HepG2 (cell line): ENCODE data around the gene HYAL2. TPM values are rescaled to one million over a fixed set of nuclear protein-coding genes. Genes with fewer than 3 reads are reported as not detected.

Experiments used
- GFI1 ChIP-seq: sonication (generic); formaldehyde crosslinking; IDR thresholded peaks from 2 replicates; pipeline ENCODE4 v1.5.0; 2020; ENCODE audit warnings: missing genetic modification reagents, mild to moderate bottlenecking, borderline replicate concordance
- IKZF1 ChIP-seq: fragments of 450-650 bp; IDR thresholded peaks from 2 replicates; pipeline ENCODE4 v1.7.1; 2016
- JDP2 ChIP-seq: sonication (generic); formaldehyde crosslinking; IDR thresholded peaks from 2 replicates; pipeline ENCODE4 v1.8.1; 2022; ENCODE audit warnings: missing genetic modification reagents, borderline replicate concordance
- NKX3-1 ChIP-seq: sonication (generic); formaldehyde crosslinking; IDR thresholded peaks from 2 replicates; pipeline ENCODE4 v1.5.0; 2020; ENCODE audit warnings: missing genetic modification reagents
- PPARG ChIP-seq: conservative IDR thresholded peaks from 2 replicates; pipeline ENCODE4 v1.6.1; 2016; ENCODE audit warnings: missing biosample characterization, missing genetic modification reagents
- RELA ChIP-seq: sonication (generic); formaldehyde crosslinking; IDR thresholded peaks from 2 replicates; pipeline ENCODE4 v1.4.0; 2020; ENCODE audit warnings: missing genetic modification reagents
- RXRB ChIP-seq: IDR thresholded peaks from 2 replicates; pipeline ENCODE4 v1.6.1; 2016; ENCODE audit warnings: borderline replicate concordance, missing genetic modification reagents, missing compliant biosample characterization
- ZBTB1 ChIP-seq: sonication (generic); formaldehyde crosslinking; IDR thresholded peaks from 2 replicates; pipeline ENCODE4 v1.4.0; 2020; ENCODE audit warnings: missing genetic modification reagents, borderline replicate concordance
- ZNF17 ChIP-seq: sonication (generic); formaldehyde crosslinking; IDR thresholded peaks from 2 replicates; pipeline ENCODE4 v1.5.0; 2020; ENCODE audit warnings: mild to moderate bottlenecking, missing genetic modification reagents
- ZNF34 ChIP-seq: sonication (generic); formaldehyde crosslinking; IDR thresholded peaks from 2 replicates; pipeline ENCODE4 v1.4.0; 2020; ENCODE audit warnings: mild to moderate bottlenecking, missing genetic modification reagents, borderline replicate concordance
- polyA plus RNA-seq, 8 experiments: library from polyadenylated mRNA; depleted of rRNA in 3 of 8; stranded (reverse) in 7 of 8; unstranded in 1 of 8; fragments of >200 nt; fragmentation: Illumina TruSeq in 4 of 8; extraction: Trizol in 4 of 8; gene quantifications; 2 replicates each; pipeline versions ENCODE4 v1.2.1 to v1.2.3, GENCODE V29; 2011 to 2016; ENCODE audit warnings: low read depth in 4 of 8, missing spikeins in 1 of 8, mixed read lengths in 1 of 8; ENCODE audit not compliant: insufficient read depth in 1 of 8
- total RNA-seq, 5 experiments: library from RNA; depleted of rRNA; stranded (reverse); fragments of >200 nt; fragmentation: Illumina TruSeq; extraction: Trizol; gene quantifications; 2 replicates each; pipeline ENCODE4 v1.2.3, GENCODE V29; 2016; ENCODE audit warnings: low read depth in 1 of 5
- TF ChIP-seq, protein P1 (sequence below): sonication (generic); formaldehyde crosslinking; IDR thresholded peaks from 2 replicates; pipeline ENCODE4 v1.4.0; 2020; ENCODE audit warnings: missing genetic modification reagents
- TF ChIP-seq, protein P2 (sequence below): sonication (generic); formaldehyde crosslinking; IDR thresholded peaks from 2 replicates; pipeline ENCODE4 v1.4.0; 2020; ENCODE audit warnings: missing genetic modification reagents, borderline replicate concordance
- TF ChIP-seq, protein P3 (sequence below): sonication (generic); formaldehyde crosslinking; IDR thresholded peaks from 2 replicates; pipeline ENCODE4 v1.8.0; 2022; ENCODE audit warnings: missing genetic modification reagents, mild to moderate bottlenecking, moderate library complexity, borderline replicate concordance
- TF ChIP-seq, protein P4 (sequence below): IDR thresholded peaks from 2 replicates; pipeline ENCODE4 v1.6.1; 2016; ENCODE audit warnings: low read depth, control low read depth
- TF ChIP-seq, protein P5 (sequence below): sonication (generic); formaldehyde crosslinking; IDR thresholded peaks from 2 replicates; pipeline ENCODE4 v1.8.0; 2022; ENCODE audit warnings: missing genetic modification reagents, mild to moderate bottlenecking, borderline replicate concordance
- TF ChIP-seq, protein P6 (sequence below): sonication (generic); formaldehyde crosslinking; IDR thresholded peaks from 2 replicates; pipeline ENCODE4 v1.9.0; 2021; ENCODE audit warnings: missing genetic modification reagents, borderline replicate concordance

HYAL2 gene
- total and polyA plus RNA-seq, 2 of the 13 experiments (the other 11 are each of a cell fraction or from before 2014, with no cell fraction given) = 76.2 to 102 TPM

DNA sequence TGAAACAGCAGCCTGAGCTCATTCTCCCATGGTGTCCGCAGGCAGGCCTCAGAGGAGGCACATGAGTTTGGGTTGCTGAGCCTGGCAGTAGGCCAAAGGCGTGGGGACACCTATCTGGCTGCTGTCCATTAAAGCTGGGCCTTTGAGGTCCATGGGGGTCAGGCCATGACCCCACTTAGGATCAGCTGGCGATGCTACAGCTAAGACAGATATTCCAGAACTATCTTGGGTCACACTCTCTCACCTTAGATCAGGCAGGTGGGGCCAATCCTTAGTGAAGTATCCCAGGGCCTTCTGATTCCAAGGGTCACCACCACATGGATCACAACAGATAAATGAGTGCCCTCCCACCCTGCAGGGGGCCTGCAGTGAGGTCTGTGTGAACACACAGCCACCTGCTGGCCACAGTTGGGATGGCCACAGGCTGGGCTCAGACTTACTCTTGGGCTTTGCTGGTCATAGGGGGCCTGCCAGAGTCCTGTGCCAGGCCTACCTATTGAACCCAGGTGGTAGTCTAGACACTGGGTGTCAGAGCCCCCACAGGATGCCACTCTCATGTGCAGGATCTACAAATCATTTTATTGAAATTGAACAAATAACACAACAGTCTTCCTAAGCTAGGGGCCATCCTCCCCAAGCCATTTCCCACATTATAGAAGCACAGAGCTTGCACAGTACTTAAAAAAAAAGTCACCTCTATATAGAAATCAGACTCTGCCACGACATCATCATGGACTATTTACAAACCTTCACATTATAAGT lies 2.0 kb upstream of the HYAL2 start (continued):
- TF ChIP-seq JDP2 (CRISPR knock-in tag) (no peak), RELA (CRISPR knock-in tag) (no peak), GFI1 (CRISPR knock-in tag) (no peak), PPARG (peak; percentile 47; the same call in 1 of the 2 replicates), NKX3-1 (CRISPR knock-in tag) (no peak), ZNF17 (CRISPR knock-in tag) (no peak), ZNF34 (CRISPR knock-in tag) (0 out of 2 replicates have a peak, but pooled peaks have one; percentile 50), IKZF1 (no peak), RXRB (peak; percentile 58; the same call in 1 of the 2 replicates), ZBTB1 (no peak)
- TF ChIP-seq, protein P1, sequence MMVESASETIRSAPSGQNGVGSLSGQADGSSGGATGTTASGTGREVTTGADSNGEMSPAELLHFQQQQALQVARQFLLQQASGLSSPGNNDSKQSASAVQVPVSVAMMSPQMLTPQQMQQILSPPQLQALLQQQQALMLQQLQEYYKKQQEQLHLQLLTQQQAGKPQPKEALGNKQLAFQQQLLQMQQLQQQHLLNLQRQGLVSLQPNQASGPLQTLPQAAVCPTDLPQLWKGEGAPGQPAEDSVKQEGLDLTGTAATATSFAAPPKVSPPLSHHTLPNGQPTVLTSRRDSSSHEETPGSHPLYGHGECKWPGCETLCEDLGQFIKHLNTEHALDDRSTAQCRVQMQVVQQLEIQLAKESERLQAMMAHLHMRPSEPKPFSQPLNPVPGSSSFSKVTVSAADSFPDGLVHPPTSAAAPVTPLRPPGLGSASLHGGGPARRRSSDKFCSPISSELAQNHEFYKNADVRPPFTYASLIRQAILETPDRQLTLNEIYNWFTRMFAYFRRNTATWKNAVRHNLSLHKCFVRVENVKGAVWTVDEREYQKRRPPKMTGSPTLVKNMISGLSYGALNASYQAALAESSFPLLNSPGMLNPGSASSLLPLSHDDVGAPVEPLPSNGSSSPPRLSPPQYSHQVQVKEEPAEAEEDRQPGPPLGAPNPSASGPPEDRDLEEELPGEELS (CRISPR knock-in tag) = 0 out of 2 replicates have a peak, but pooled peaks have one; percentile 35
- TF ChIP-seq, protein P2, sequence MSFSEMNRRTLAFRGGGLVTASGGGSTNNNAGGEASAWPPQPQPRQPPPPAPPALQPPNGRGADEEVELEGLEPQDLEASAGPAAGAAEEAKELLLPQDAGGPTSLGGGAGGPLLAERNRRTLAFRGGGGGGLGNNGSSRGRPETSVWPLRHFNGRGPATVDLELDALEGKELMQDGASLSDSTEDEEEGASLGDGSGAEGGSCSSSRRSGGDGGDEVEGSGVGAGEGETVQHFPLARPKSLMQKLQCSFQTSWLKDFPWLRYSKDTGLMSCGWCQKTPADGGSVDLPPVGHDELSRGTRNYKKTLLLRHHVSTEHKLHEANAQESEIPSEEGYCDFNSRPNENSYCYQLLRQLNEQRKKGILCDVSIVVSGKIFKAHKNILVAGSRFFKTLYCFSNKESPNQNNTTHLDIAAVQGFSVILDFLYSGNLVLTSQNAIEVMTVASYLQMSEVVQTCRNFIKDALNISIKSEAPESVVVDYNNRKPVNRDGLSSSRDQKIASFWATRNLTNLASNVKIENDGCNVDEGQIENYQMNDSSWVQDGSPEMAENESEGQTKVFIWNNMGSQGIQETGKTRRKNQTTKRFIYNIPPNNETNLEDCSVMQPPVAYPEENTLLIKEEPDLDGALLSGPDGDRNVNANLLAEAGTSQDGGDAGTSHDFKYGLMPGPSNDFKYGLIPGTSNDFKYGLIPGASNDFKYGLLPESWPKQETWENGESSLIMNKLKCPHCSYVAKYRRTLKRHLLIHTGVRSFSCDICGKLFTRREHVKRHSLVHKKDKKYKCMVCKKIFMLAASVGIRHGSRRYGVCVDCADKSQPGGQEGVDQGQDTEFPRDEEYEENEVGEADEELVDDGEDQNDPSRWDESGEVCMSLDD (CRISPR knock-in tag) = no peak
- TF ChIP-seq, protein P3, sequence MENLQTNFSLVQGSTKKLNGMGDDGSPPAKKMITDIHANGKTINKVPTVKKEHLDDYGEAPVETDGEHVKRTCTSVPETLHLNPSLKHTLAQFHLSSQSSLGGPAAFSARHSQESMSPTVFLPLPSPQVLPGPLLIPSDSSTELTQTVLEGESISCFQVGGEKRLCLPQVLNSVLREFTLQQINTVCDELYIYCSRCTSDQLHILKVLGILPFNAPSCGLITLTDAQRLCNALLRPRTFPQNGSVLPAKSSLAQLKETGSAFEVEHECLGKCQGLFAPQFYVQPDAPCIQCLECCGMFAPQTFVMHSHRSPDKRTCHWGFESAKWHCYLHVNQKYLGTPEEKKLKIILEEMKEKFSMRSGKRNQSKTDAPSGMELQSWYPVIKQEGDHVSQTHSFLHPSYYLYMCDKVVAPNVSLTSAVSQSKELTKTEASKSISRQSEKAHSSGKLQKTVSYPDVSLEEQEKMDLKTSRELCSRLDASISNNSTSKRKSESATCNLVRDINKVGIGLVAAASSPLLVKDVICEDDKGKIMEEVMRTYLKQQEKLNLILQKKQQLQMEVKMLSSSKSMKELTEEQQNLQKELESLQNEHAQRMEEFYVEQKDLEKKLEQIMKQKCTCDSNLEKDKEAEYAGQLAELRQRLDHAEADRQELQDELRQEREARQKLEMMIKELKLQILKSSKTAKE (CRISPR knock-in tag) = no peak
- TF ChIP-seq, protein P4, sequence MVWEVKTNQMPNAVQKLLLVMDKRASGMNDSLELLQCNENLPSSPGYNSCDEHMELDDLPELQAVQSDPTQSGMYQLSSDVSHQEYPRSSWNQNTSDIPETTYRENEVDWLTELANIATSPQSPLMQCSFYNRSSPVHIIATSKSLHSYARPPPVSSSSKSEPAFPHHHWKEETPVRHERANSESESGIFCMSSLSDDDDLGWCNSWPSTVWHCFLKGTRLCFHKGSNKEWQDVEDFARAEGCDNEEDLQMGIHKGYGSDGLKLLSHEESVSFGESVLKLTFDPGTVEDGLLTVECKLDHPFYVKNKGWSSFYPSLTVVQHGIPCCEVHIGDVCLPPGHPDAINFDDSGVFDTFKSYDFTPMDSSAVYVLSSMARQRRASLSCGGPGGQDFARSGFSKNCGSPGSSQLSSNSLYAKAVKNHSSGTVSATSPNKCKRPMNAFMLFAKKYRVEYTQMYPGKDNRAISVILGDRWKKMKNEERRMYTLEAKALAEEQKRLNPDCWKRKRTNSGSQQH = no peak
- TF ChIP-seq, protein P5, sequence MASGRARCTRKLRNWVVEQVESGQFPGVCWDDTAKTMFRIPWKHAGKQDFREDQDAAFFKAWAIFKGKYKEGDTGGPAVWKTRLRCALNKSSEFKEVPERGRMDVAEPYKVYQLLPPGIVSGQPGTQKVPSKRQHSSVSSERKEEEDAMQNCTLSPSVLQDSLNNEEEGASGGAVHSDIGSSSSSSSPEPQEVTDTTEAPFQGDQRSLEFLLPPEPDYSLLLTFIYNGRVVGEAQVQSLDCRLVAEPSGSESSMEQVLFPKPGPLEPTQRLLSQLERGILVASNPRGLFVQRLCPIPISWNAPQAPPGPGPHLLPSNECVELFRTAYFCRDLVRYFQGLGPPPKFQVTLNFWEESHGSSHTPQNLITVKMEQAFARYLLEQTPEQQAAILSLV (CRISPR knock-in tag) = no peak
- TF ChIP-seq, protein P6, sequence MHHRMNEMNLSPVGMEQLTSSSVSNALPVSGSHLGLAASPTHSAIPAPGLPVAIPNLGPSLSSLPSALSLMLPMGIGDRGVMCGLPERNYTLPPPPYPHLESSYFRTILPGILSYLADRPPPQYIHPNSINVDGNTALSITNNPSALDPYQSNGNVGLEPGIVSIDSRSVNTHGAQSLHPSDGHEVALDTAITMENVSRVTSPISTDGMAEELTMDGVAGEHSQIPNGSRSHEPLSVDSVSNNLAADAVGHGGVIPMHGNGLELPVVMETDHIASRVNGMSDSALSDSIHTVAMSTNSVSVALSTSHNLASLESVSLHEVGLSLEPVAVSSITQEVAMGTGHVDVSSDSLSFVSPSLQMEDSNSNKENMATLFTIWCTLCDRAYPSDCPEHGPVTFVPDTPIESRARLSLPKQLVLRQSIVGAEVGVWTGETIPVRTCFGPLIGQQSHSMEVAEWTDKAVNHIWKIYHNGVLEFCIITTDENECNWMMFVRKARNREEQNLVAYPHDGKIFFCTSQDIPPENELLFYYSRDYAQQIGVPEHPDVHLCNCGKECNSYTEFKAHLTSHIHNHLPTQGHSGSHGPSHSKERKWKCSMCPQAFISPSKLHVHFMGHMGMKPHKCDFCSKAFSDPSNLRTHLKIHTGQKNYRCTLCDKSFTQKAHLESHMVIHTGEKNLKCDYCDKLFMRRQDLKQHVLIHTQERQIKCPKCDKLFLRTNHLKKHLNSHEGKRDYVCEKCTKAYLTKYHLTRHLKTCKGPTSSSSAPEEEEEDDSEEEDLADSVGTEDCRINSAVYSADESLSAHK (CRISPR knock-in tag) = no peak
